GM12801 (cell line): ENCODE measurements around the gene TOP2B.

Source experiments
- CTCF ChIP-seq: IDR thresholded peaks from one replicate; pipeline ENCODE4 v1.5.1; 2011; ENCODE audit warnings: control low read depth; ENCODE audit not compliant: insufficient read length; ENCODE audit errors: extremely low read depth

Gene TOP2B

GRCh38 chr3:25697553-25697952 is 32.8 kb upstream of the TOP2B start:
- no peak for TF ChIP-seq CTCF

GRCh38 chr3:25695731-25696420 is 31.2 kb upstream of the TOP2B start:
- no peak for TF ChIP-seq CTCF

GRCh38 chr3:25693238-25693637 is 28.5 kb upstream of the TOP2B start:
- no peak for TF ChIP-seq CTCF

GRCh38 chr3:25692341-25692740 is 27.6 kb upstream of the TOP2B start:
- TF ChIP-seq CTCF: no peak

- TF ChIP-seq CTCF: no peak
These were observed 26.2 kb upstream of the TOP2B start for GRCh38 chr3:25690768-25691533.

GRCh38 chr3:25689226-25689625 is 24.5 kb upstream of the TOP2B start:
- TF ChIP-seq CTCF: no peak

- no peak for TF ChIP-seq CTCF
These were observed 23.0 kb upstream of the TOP2B start for GRCh38 chr3:25687742-25688141.
